Activated naive CD4-positive, alpha-beta T cell treated with anti-CD3 and anti-CD28 coated beads, Interleukin-2, amount 50 U/mL, for 24 hours (primary cell): Measurements from ENCODE around the gene POU4F1.

Source experiments
- H3K27ac Mint-ChIP-seq: one replicate; pipeline ENCODE4 v1.8.0; 2021; ENCODE audit warnings: mild to moderate bottlenecking, mixed read lengths
- H3K27me3 Mint-ChIP-seq: one replicate; pipeline ENCODE4 v1.8.0; 2021; ENCODE audit warnings: mixed read lengths
- H3K36me3 Mint-ChIP-seq: one replicate; pipeline ENCODE4 v1.8.0; 2021; ENCODE audit warnings: mixed read lengths
- H3K4me1 Mint-ChIP-seq: one replicate; pipeline ENCODE4 v1.8.0; 2021; ENCODE audit warnings: mixed read lengths
- H3K4me3 Mint-ChIP-seq: one replicate; pipeline ENCODE4 v1.8.0; 2021; ENCODE audit warnings: mild to moderate bottlenecking, mixed read lengths
- H3K9me3 Mint-ChIP-seq: one replicate; pipeline ENCODE4 v1.8.0; 2021; ENCODE audit warnings: mixed read lengths

The POU4F1 gene

DNA sequence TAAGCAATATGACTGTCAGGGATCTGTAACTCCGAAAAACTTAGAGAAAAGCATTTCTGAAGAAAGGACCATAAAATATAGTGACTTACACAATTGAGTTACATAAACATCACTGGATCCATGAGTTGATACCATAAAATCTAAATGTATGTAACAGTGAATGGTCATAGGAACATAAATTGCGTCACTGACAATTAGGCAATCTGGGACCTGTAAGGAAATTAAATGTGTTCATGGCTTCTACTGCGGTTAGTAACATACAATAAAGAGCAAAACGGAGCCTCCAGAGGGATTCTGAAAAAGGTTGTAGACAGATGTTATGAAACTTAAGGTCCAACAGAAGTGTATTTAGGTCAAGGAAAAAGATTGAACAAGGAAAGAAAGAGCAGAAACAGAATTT is 27.1 kb downstream of the POU4F1 start:
- Mint-ChIP-seq H3K36me3 (no peaks in the 10 kb centered on the region), H3K27me3 (peaks cover 21% of the 10 kb centered on the region), H3K4me3 (no peak overlapping the region), H3K4me1 (no peaks in the 10 kb centered on the region), H3K27ac (no peak overlapping the region), H3K9me3 (no peaks in the 10 kb centered on the region)

DNA sequence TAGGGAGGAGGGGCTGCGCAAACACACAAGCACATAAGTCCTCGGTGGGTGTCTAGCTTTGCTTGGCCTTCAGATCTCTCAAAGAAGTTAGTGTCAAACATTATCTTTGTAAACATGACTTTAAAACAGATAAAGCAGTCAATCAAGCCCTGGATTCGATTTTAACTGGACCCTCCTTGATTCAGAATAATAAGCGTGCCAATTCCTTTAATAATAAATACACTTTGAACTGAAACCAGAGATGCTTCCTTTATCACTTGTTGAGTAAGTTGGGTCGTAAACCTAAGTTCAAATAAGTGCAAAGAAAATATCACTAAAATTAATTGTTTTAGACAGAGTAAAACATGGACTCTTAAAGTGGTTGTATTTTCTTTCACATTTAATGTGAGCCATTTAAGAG is 30.9 kb downstream of the POU4F1 start:
- no peaks in the 10 kb centered on the region for H3K36me3 Mint-ChIP-seq
- no peak overlapping the region for H3K27ac Mint-ChIP-seq
- no peak overlapping the region for H3K4me3 Mint-ChIP-seq
- no peaks in the 10 kb centered on the region for H3K4me1 Mint-ChIP-seq
- H3K9me3 Mint-ChIP-seq, result no peaks in the 10 kb centered on the region
- H3K27me3 Mint-ChIP-seq, result peaks cover 8% of the 10 kb centered on the region

GRCh38 chr13:78569029-78569428 is 34.3 kb downstream of the POU4F1 start:
- Mint-ChIP-seq H3K4me1 (no peaks in the 10 kb centered on the region), H3K9me3 (no peaks in the 10 kb centered on the region), H3K27ac (no peak overlapping the region), H3K36me3 (no peaks in the 10 kb centered on the region), H3K4me3 (no peak overlapping the region), H3K27me3 (peaks cover 5% of the 10 kb centered on the region)

DNA sequence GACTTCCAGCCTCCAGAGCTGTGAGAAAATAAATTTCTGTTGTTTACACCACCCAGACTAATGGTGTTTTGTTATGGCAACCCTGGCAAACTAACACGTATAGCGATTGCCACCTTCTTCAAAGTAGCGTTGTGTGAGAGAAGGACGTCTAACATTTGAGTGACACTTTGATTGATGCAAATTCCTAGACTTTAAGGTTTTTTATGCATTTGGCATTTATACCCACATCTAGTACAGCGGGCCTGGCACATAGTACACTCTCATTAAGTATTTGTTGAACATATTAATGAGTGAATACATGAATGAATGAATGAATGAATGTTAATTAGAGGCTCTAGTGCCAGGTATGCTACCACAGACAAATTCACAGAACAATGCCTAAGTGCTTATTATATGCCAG is 36.7 kb downstream of the POU4F1 start:
- Mint-ChIP-seq H3K9me3 (no peaks in the 10 kb centered on the region), H3K36me3 (no peaks in the 10 kb centered on the region), H3K27me3 (peaks cover 10% of the 10 kb centered on the region), H3K27ac (no peak overlapping the region), H3K4me3 (no peak overlapping the region), H3K4me1 (no peaks in the 10 kb centered on the region)

DNA sequence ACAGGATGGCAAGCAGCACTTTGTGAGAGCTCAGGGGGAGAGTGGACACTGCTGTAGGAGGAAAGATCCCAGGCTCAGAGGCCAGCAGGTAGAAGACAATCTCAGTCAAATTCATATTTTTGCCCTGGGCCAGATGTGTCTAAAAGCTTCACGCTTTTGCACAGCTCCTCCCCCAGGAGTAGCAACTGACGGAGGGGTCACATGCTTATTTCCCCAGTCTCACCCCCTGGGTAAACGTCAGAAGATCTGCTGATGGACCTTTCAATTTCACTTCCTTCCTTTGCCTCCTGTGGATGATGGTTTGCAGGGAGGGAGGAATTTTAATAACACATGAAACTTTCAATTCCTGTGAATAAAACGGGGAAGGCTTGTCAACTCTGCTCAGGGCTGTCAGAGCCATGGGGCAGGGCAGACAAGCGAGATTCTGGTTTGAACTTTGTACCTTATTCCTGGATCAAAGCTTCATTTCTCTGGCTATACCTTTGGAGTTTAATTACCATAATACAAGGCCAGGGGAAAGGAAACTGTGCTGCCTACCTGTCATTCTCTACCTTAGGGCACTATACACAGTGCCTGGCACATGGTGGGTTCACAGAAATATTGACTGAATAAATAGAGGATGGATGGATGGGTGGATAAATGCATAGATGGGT is 41.0 kb downstream of the POU4F1 start:
- H3K9me3 Mint-ChIP-seq, result no peaks in the 10 kb centered on the region
- H3K27me3 Mint-ChIP-seq, result peaks cover 23% of the 10 kb centered on the region
- no peak overlapping the region for H3K27ac Mint-ChIP-seq

More for the DNA sequence above, 41.0 kb downstream of the POU4F1 start:
- Mint-ChIP-seq H3K36me3 (no peaks in the 10 kb centered on the region), H3K4me1 (no peaks in the 10 kb centered on the region), H3K4me3 (no peak overlapping the region)
